Cardiac muscle cell (in vitro differentiated cells and primary cell): Measurements from ENCODE around the gene CTRB1. TPM values are rescaled to one million over a fixed set of nuclear protein-coding genes. Genes with fewer than 3 reads are reported as not detected.

ENCODE experiments used
- DNase-seq, 2 donors: peaks; one replicate each; pipeline versions ENCODE4 v3.0.0 to v3.0.0-alpha.2; 2010 to 2017; ENCODE audit warnings: low read depth in 1 of 2, low spot score in 1 of 2
- H3K27ac ChIP-seq: fragments of 200-600 bp; sonication (generic); 2 replicates; pipeline ENCODE4 v1.5.1; 2016
- H3K27me3 ChIP-seq: fragments of 200-600 bp; sonication (generic); 2 replicates; pipeline ENCODE4 v1.6.0; 2016; ENCODE audit warnings: control low read depth
- H3K36me3 ChIP-seq: fragments of 200-600 bp; sonication (generic); 2 replicates; pipeline ENCODE4 v1.5.1; 2016; ENCODE audit warnings: control low read depth
- H3K4me1 ChIP-seq: fragments of 200-600 bp; sonication (generic); 2 replicates; pipeline ENCODE4 v1.8.1; 2017; ENCODE audit warnings: low read depth, mild to moderate bottlenecking, mixed run types
- H3K4me3 ChIP-seq: fragments of 200-600 bp; sonication (generic); 2 replicates; pipeline ENCODE4 v1.5.1; 2016; ENCODE audit warnings: mild to moderate bottlenecking
- H3K9me3 ChIP-seq: fragments of 200-600 bp; sonication (generic); 2 replicates; pipeline ENCODE4 v1.5.1; 2017; ENCODE audit warnings: low read depth, mild to moderate bottlenecking, control low read depth
- polyA plus RNA-seq: library from polyadenylated mRNA; unstranded; fragments of >200 nt; fragmentation: Nextera tagmentation; extraction: Ambion mirVana; gene quantifications from 2 replicates; pipeline ENCODE4 v1.2.1, GENCODE V29; 2016
- total RNA-seq: library from RNA; depleted of rRNA; stranded (reverse); fragments of >200 nt; gene quantifications from 2 replicates; pipeline ENCODE4 v1.2.3, GENCODE V29; 2016
- TF ChIP-seq, protein P1 (sequence below): IDR thresholded peaks from 2 replicates; pipeline ENCODE4 v1.5.1; 2012; ENCODE audit warnings: low read depth, mild to moderate bottlenecking, low read length

The CTRB1 gene
- total and polyA plus RNA-seq, 2 experiments from 2014 or later: 1.1 TPM; not detected in 1

DNA sequence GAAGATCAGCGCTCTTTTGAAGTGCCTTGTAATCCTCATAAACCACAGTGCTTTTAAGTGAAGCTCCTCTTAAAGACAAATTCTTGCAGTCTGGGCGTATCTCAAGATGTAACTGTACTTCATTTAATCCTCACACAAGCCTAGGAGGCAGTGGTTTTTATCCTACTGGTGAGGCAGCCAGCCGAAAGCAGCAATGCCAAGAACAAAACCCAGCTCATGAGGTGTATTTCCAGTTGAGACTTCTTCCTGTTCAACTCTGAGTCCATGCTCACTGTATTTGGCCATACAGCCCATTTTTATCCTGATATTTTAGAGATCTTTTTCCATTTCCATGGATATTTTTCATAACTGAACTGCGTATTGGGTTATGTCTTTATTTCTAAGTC lies 25.5 kb upstream of the CTRB1 start:
- Histone ChIP-seq H3K27me3 (no peaks in the 10 kb centered on the region), H3K4me1 (no peaks in the 10 kb centered on the region), H3K36me3 (no peaks in the 10 kb centered on the region), H3K4me3 (no peak overlapping the region), H3K9me3 (no peaks in the 10 kb centered on the region), H3K27ac (no peak overlapping the region)
- TF ChIP-seq, protein P1, sequence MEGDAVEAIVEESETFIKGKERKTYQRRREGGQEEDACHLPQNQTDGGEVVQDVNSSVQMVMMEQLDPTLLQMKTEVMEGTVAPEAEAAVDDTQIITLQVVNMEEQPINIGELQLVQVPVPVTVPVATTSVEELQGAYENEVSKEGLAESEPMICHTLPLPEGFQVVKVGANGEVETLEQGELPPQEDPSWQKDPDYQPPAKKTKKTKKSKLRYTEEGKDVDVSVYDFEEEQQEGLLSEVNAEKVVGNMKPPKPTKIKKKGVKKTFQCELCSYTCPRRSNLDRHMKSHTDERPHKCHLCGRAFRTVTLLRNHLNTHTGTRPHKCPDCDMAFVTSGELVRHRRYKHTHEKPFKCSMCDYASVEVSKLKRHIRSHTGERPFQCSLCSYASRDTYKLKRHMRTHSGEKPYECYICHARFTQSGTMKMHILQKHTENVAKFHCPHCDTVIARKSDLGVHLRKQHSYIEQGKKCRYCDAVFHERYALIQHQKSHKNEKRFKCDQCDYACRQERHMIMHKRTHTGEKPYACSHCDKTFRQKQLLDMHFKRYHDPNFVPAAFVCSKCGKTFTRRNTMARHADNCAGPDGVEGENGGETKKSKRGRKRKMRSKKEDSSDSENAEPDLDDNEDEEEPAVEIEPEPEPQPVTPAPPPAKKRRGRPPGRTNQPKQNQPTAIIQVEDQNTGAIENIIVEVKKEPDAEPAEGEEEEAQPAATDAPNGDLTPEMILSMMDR: no peak
- no peak for DNase-seq

DNA sequence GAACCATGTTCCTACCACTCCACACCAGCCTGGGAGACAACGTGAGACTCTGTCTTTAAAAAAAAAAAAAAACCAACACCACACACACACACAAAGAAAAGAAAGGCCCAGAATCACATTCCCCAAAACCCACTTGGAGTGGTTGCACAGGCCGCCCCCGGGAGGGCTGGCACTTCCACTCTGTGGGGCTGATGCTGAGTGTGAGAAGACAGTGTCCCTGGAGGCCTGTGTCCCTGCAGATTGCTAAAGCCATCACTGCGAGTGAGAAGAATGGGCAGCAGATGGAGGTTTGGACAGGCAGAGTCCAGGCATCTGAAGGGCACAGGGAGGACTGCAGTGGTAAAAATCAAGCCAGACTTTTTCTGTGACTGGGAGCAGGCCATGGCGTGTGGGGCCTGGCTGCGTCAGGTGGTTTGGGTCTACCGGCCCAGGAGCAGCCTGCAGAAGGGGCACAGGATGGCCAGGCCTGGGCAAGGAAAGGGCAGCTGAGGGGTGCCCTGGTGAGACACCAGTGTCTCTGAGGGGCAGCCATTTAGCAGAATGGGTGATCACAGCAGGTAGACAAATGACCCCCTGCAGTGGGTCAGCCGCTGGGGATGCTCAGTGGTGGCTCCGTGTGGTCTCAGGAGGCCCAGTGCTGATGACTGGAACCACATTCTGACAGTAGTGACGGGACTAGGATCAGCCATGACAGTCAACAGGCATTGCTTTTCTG lies 24.9 kb upstream of the CTRB1 start:
- no peaks in the 10 kb centered on the region for H3K4me1 ChIP-seq
- no peak for DNase-seq
- H3K9me3 ChIP-seq: no peaks in the 10 kb centered on the region
- H3K36me3 ChIP-seq: no peaks in the 10 kb centered on the region
- H3K4me3 ChIP-seq: no peak overlapping the region
- no peaks in the 10 kb centered on the region for H3K27me3 ChIP-seq
- TF ChIP-seq, protein P1: no peak
- H3K27ac ChIP-seq: no peak overlapping the region

DNA sequence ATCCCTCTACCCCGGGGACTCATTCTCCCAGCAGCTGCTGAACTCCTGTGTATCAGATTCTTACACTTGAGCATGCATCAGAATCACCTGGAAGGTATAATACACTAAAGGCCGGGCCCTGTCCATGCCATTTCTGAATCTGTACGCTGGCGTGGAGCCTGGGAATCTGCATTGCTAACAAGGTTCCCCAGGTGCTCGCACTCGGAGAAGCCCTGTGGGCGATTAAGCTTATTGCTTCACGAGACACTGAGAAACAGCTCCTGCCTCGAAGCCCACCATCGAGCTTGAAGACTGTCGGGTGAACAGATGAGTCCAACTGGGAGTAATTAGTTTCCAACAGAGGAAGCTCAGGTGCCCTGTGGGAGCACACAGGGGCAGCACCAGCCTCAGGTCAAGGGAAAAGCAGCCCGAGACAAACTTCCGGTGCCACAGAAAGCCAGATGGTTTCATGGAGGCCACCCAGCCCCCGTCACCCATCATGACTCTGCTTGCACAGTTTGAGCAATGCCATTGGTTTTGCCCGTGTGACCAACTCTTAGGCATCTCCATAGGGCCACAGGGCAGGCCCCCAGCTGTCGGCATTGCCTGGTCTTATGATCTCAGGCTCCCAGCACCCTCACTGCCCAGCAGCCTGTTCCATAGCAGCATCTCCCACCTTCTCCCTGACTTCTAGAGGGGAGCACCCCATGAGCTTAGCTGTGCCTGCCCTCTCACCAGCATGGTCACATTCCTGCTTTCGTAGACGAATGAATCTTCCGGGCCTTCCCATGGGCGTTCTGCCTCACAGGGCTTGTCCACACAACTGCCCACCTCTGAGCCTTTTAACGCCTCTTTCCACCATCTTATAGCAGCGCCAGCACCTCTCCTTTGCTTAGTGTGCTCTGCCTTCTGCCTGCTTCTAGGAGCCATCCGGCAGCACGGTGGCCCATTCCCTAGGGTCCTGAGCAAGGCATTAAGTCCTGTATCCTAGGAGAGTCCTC lies 22.7 kb upstream of the CTRB1 start:
- Histone ChIP-seq H3K27me3 (no peaks in the 10 kb centered on the region), H3K4me1 (no peaks in the 10 kb centered on the region), H3K27ac (no peak overlapping the region), H3K4me3 (no peak overlapping the region), H3K9me3 (no peaks in the 10 kb centered on the region), H3K36me3 (no peaks in the 10 kb centered on the region)
- TF ChIP-seq, protein P1: no peak
- no peak for DNase-seq

DNA sequence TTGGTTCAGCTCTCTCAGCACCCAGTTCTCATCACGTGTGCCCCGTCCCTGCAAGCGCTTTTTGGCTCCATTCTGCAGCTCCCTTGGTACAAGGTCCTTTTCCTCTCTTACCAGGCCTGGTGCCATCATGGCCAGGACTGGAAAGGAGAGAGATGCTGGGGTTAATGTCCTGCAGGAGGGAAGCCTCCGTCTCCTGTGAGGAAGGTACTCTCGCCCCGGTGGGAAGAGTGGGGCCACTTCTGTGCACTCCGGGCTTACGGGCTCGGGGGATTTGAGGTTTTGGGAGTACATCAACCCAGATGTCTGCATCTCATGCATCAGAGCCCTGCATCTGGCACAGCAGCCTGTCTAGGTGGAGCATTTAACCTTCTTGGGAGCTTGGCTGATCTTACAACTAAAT lies 22.0 kb upstream of the CTRB1 start:
- Histone ChIP-seq H3K4me1 (no peaks in the 10 kb centered on the region), H3K27ac (no peak overlapping the region), H3K36me3 (no peaks in the 10 kb centered on the region), H3K27me3 (no peaks in the 10 kb centered on the region), H3K9me3 (no peaks in the 10 kb centered on the region), H3K4me3 (no peak overlapping the region)
- no peak for DNase-seq
- TF ChIP-seq, protein P1: no peak

DNA sequence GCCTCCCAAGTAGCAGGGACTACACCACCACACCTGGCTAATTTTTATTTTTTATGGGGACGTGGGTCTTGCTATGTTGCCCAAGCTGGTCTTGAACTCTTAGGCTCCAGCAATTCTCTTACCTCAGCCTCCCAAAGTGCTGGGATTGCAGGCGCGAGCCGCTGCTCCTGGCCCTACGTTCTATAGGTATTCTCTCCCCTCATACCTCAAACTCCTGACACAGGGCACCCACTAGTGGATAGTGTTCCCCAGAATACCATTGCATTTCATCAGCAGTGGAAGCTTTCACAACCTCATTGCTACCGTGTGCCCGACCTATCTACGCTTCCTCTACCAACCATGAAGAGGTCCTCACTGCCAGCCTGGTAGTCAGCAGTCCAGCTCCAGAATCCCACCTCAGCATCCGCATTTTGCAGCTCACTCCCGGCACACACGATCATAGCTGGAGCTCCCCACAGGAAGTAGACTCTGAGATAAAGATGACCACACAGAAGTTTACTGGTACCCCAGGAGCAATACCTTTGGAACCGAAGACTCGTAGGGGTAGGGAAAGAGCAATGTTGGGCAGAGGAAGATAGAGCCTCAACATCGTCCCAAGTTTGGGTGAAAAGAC lies 21.2 kb upstream of the CTRB1 start:
- H3K9me3 ChIP-seq: no peaks in the 10 kb centered on the region
- DNase-seq: peak in 1 of 2 donors; percentile 50
- H3K4me3 ChIP-seq: no peak overlapping the region
- TF ChIP-seq, protein P1: no peak
- H3K36me3 ChIP-seq: no peaks in the 10 kb centered on the region
- no peaks in the 10 kb centered on the region for H3K27me3 ChIP-seq
- H3K27ac ChIP-seq: no peak overlapping the region
- no peaks in the 10 kb centered on the region for H3K4me1 ChIP-seq
